HG03469 (cell line): ENCODE data around the gene CLHC1.
"Not testable (repeated sequence)": the region's sequence is repeated elsewhere in the genome, so short reads cannot be mapped to it uniquely, and the experiment has no call there.

Experiments
- ATAC-seq: cut with Tn5 transposase; IDR thresholded peaks from one replicate; pipeline ENCODE4 v1.9.1; 2021; ENCODE audit warnings: mild to moderate bottlenecking, moderate library complexity, moderate number of reproducible peaks; ENCODE audit not compliant: unreplicated experiment

Gene CLHC1

DNA sequence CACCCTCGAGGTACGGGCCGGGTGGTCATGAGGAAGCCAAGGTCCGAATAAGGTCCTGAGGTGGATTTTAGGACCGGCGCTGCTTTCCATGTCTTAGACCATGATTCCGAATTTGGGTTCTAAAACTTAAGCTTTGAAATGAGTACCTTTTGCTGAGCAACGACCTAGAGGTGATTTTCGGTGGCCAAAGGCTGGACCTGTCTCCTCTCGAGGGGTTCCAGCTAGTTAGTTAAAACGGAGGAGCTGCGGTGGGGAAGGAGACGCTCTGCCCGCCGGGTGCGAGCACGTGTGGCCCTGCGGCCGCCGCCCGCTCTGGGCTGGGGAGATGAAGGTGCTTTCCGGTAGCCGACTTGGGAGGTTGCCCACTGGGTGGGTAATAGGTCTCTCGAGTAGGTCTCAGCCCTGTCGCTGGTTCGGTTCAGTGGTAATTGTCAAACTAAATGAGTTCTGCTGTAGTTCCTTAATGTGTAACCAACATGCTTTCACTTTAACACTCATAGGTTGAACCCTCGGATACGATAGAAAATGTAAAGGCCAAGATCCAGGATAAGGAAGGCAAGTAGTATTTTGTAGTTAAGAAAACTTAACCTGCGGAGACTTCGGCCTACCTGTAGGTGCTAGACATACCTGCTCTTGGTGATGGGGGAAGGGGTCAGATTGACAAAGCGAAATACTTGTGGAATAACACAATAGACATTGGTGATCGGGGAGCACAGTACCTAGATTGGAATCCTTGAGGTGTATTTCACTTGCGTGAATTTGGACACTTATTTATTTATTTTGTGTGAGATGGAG, 967 bp upstream of the CLHC1 start:
- ATAC-seq = no peak

DNA sequence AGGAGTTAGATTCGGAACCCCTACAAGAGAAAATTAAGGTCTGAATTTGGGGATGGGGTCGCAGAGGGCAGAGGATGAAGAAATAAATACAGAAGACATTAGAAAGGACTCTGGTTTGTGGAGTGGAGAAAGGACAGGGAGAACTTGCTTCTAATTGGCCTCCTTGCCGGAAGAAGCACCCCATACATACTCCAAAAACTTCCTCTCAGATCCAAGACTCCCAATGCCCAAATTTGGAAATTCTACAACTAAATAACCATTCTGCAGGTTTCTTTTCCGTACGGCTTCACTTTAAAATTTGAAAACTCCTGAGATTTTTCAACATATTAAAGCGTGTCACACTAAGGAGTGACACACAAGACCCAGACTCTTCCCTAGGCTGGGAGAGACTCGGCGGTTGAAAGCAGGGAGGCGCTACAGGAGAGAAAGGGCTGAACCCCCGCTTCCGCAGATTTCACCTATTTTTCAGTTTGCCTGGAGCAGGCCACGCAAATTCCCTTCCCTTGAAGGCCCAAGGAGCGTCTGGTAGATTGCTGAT, 478 bp downstream of the CLHC1 start:
- no peak for ATAC-seq

DNA sequence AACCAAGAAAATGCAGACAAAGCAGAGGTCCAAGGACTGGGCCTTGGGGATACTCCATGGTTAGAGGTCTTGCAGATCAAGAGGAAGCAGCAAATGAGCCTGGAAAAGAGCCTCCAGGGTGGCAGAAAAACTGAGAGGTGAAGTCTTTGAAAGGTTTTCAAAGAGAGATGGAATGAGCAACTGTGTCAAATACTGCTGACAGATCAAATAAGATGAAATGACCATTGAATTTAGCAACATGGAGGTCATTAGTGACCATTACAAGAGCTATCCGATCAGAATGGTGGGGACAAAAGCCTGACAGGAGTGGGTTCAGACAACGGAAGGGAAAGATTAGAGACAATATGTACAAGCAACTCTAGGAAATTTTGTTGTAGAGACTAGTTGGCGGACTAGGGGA, 1.5 kb downstream of the CLHC1 start:
- no peak for ATAC-seq

DNA sequence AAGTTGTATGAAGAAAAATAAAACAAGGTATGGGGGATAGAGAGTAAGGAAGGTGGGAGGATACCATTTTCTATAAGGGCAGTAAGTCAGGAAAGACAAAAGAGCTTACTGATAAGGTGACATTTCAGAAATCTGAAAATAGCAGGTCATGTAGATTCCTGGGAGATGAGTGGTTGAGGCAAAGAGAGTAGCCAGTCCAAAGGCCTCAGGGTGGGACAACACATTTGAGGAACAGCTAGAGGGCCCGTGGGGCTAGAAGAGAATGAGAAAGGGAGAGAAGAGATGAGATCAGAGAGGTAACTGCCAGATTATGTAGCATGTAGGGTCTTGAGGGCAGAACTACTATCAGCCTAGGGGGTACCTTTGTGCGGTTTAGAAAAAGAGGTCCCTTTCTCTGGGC, 2.9 kb downstream of the CLHC1 start:
- no peak for ATAC-seq

DNA sequence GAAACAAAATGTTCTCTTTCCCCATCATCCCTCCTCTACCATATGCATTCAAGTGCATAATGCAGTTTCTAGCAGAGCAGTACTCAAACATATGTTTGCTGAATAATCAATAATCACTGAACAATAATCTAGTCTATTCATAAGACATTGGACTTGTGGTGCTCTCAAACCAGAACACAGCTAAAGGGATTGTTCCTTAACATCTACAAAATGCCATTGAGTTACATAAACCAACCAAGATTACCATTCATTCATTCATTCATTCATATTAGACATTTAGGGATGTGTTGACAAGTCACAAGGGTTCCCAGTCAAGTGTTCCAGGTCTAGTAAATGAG, 3.9 kb downstream of the CLHC1 start:
- ATAC-seq = no peak

DNA sequence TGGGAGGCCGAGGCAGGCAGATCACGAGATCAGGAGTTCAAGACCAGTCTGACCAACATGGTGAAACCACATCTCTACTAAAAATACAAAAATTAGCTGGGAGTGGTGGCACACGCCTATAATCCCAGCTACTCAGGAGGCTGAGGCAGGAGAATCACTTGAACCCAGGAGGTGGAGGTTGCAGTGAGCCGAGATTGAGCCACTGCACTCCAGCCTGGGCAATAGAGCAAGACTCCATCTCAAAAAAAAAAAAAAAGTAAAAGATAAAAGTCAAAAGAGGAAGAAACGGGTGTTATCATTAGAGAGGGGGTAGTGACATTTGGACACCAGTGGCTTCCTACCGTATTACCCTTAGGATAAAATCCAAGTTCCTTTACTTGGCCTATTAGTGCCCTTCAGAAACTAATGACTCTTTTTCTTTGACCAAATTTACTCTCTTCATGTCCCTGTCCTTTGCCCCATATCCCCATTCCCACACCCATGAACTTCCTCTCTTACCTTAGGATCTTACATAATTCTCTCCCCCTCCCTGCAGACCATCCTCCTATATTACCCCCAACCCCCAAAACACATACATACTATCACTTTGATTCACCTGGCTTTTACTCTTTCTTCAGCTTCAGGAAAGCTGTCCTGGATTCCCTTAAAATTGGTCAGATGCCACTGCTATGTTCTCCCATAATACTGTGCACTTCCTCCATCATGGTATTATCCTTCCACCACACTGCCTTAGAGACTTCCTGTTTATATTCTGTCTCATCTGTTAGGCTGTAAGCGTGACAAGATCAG, 4.5 kb downstream of the CLHC1 start:
- not testable (repeated sequence) for ATAC-seq

DNA sequence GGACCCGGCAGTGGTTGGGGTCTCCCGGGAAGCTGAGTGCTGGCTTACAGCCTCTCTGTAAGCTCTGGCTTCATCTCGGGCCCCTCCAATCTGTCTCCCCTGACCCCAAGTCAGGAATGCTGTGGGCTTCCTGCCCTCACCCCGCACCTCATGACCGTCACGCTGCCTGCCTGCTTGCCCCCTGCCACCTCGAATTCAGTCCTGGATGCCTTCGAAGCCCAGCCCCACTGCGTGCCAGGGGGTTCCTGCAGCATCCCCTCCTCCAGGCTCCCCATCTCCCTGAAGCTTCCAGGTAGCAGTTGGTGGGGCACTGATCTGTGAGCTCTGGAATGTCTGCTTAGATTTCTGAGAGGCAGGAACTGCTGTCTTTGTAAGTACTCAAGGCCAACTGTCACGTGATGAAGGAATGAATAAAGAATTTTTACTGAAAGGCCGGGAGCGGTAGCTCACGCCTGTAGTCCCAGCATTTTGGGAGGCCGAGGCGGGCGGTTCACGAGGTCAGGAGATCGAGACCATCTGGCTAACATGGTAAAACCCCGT, 6.5 kb downstream of the CLHC1 start:
- ATAC-seq = no peak

DNA sequence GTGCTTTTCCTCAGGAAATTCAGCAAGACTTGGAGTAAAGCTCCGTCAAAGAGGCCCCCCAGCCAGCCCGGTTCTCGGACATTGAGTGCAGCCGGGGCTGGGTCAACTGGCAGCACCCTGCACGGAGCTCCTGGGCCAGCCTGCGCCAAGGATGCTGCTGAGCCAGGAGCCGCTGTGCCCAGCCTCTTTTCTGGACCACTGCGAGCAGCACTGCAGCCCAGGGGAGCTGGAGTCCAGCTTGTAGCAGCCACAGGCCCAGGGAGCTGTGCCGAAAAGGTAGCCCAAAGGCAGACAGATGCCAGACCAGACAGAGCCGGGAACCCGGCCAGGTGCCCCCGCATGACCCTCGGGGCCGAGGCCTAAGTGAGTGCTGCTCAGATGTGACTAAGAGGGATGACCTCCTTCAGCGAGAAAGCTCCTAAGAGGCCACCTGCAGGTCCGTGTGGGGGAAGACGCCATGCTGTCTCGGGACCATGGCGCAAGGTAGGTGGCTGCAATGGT, 7.3 kb downstream of the CLHC1 start:
- no peak for ATAC-seq

DNA sequence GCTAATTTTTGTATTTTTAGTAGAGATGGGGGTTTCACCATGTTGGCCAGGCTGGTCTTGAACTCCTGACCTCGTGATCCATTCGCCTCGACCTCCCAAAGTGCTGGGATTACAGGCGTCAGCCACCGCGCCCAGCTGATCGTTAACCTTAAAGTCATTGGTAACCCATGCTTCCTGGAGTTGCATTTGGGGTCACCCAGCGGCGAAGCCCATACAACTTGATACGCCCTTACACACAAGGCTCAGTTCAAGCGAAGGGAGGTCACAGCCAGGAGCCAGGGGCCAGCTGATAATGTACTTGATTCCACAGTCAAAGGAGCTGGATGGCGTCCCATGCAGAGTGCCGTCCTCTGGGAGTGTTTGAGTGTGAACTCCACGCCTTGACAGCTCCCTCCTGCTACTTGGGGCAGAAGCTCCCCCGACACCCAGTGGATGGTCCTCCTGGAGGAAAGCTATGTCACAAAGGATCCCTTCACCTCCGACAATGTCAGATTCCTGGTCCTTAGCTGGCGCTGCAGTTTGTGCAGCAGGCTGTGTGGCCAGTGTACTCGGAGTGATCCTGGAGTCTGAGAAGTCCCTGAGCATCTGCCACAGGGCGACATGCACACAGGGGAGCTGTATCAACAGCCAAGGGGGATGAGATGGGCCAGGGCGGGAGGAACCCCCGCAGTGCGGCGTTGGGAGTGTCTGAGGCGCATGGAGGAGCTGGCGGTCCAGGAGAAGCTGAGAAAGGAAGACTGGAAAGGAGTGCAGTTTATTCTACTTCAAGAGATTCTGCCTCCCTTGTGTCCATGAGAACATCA, 7.9 kb downstream of the CLHC1 start:
- no peak for ATAC-seq

DNA sequence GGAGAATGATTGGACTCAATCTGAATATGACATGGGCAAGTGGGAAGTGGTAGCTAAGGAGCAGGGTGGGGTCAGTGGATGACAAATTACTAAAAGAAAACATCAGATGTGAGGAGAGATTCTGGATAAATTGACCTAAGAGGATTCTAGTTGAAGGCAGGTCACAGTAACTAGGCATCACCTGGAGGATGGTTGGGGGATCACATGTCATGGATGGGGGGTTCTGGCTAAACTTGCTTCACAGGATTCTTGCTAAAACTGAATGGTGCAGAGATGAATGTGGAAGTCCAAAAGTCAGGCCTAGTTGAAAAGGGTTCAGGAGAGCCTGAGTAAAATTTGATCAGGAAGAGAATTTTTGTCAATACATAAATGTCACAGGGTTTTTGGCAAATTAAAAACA, 18.3 kb downstream of the CLHC1 start:
- no peak for ATAC-seq

DNA sequence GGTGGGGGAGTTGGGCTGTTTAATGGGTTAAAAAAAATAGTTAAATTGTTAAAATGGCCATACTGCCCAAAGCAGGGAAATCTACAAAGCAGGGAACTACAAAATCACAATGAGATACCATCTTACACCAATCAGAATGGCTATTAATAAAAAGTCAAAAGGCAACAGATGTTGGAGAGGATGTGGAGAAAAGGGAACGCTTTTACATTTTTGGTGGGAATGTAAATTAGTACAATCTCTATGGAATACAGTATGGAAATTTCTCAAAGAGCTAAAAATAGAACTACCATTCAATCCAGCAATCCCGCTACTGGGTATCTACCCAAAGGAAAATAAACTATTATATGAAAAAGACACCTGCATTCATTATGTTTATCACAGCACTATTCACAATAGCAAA, 27.1 kb downstream of the CLHC1 start:
- ATAC-seq = no peak

DNA sequence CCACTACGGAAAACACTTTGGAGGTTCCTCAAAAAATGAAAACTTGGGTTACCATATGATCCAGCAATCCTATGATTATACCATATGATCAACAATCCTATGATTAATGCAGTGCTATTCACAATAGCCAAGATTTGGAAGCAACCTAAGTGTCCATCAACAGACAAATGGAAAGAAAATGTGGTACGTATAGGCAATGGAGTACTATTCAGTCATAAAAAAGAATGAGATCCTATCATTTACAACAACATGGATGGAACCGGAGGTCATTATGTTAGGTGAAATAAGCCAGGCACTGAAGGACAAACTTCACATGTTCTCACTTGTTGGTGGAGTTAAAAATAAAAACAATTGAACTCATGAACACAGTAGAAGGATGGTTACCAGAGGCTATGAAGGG, 27.6 kb downstream of the CLHC1 start:
- no peak for ATAC-seq

DNA sequence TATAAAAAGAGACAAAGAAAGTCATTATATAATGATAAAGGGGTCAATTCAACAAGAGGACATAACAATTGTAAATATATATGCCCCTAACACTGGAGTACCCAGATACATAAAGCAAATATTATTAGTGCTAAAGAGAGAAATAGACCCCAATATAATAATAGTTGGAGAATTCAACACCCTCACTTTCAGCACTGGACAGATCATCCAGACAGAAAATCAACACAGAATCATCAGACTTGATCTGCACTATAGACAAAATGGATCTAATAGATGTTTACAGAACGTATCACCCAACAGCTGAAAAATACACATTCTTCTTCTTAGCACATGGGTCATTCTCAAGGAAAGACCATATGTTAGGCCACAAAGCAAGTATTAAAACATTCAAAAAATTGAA, 31.7 kb downstream of the CLHC1 start:
- ATAC-seq = no peak

DNA sequence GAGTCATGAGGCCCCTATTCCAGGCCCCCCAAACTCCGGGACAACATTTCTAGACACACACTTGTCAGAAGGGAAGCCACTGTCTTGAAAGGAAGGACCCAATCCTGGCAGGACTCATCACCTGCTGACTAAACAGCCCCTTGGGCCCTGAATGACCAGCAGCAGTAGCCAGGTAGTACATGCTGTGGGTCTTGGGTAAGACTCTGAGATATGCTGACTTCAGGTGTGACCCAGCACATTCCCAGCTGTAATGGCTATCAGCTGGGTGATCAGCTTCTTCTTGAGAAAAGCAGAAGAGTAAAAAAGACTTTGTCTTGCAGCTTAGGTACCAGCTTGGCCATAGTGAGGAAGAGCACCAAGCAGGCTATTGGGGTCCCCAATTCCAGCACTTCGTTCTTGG, 35.6 kb downstream of the CLHC1 start:
- no peak for ATAC-seq

DNA sequence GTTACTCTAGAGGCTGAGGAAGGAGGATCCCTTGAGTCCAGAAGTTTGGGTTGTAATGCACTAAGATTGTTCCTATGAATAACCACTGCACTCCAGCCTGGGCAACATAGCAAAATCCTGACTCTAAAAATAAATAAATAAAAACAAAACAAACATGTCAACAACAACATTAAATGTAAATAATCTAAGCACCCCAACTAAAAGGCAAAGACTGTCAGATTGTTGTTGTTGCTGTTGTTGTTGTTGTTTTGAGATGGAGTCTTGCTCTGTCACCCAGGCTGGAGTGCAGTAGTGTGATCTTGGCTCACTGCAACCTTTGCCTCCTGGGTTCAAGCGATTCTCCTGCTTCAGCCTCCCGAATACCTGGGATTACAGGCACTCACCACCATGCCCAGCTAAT, 40.2 kb downstream of the CLHC1 start:
- ATAC-seq = not testable (repeated sequence)

DNA sequence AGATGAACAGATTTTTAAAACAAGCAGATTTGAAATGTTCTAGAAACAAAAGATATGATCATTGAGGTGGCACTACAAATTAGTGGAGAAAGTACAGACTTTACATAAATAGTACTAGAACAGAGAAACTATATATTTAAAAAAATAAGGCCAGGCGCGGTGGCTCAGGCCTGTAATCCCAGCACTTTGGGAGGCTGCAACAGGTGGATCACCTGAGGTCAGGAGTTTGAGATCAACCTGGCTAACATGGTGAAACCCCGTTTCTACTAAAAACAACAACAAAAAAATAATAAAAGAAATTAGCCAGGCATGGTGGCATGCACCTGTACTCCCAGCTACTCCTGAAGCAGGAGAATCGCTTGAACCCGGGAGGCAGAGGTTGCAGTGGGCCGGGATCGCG, 45.3 kb downstream of the CLHC1 start:
- not testable (repeated sequence) for ATAC-seq

DNA sequence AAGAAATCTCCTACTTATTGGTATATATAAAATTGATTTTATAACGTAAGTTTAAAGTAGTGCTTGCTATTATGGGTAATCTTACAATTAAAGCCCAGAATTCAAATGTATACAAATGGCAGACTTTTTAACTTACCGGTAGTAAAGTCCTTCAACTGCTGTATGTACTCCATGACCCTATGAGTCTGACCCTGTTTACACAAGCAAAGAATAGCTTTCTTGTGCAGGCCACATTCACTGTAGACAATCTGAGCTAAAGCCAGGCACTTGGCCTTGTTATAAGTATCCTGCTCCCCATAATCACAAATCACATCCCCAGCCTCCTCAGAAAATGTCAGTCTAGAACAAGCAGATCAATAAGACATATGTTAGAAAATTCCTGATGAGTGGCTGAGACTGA, 51.7 kb downstream of the CLHC1 start:
- ATAC-seq = no peak

DNA sequence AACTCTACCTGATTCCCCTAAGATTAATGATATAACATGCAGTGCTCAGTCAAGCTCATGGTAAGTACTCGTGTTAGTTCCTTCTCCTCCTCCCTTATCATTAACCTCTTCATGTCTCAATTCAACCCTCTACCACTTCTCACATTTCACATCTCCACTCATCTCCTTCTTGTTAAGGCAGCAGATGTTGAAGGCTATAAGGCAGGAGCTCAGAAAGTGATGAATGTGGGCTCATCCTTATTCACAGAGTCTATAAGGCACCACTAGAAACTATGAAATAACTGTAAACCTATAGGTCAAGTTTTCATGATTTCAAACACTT, 56.0 kb downstream of the CLHC1 start:
- ATAC-seq = no peak

DNA sequence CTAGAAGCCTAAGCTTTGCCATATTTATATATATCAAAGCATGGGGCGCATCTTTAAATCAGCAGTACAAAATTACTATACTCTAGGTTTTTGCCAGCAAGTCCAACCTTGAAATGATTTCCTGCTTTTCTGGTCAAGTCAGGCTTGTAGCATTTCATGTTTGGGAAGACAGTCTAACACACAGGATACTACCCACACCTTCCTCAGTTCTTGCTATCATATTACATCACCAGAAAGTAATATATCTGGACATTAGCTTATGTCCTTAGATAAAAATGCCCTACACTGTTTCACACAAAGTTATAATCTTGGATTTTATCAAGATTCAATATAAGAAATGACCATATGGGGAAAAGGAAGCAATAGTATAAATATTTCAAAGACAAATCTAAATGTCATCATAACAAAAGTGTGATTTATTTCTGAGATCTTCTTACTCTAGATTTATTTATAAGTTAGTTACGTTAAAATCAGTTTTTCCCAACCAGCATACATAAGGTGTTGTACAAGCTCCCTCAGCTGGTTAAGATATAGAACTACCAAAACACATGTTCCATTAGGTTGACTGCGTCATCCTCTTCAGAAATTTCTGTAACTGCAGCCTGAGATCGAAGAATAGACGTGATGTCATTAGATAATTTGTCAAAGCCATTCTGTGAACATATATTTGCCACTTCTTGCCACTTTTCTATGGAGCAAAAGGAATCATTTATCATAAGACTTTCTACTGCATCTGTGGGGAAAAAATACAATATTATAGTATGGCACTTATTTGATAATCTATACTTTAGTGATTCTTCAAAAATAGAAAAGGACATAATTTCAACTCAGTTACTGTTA, 56.6 kb downstream of the CLHC1 start:
- ATAC-seq = no peak

DNA sequence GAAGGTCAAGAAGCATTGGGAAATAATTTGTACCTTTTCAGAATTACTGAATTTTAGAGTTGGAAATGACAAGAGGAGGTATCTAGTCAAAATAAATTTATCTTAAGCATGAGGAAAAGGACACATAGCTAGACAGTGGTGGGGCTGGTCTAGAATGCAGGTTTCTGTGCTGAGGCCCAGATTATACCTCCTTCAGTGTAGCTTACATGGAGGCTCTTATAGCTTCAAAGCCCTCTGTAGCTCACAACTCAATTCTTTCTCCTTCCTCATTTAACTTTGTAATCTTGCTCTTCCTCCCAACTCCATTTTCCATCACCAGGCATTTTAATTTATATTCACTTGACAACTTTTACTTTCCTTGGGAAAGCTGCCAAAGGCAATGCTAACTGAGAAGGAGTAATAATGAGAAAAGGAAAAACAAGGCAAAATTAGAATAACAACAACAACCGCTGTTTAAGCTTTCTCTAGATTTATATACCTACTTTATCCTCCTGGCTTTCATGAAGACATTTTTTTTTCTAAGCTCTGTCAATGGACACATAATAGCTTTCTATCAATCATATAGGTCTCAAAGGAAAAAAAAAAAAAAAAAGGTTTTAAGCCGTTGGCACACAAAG, 58.5 kb downstream of the CLHC1 start:
- ATAC-seq = no peak
